NK-92 (cell line): Measurements from ENCODE around the gene GTF3C5.
"Not testable (repeated sequence)": the region's sequence is repeated elsewhere in the genome, so short reads cannot be mapped to it uniquely, and the experiment has no call there.

Experiments used
- DNase-seq: peaks from one replicate; lab custom pipeline; 2025; ENCODE audit not compliant: unreplicated experiment; lab: John Stamatoyannopoulos, UW

GTF3C5 gene

DNA sequence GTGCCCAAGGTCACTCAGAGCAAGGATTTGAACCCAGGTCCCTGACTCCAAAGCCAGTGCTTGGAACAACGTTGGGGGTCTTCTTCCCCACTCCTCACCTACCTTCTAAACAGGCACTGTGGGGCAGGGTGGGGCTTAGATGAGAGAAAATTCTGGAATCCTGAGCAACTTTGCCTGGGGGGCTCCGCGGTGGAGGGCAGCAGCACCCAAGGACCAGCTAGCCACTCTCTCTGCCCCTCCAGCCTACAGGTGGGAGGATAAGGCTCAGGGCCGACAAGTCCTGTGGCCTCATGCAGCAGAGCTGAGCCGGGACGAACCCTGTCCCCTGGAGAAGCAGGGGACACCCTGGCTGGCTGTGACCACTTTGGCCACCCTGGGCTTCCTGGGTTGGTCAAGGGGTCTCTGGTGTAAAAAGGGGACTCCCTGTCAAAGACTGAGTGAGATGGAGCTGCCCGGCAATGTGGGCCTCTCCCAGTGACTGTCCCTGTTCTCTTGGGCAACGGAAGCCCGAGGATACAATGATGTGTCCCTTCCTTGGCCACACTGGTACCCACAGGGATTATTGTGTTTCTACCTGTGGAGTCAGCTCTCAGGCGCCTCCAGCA is 57.5 kb downstream of the GTF3C5 start:
- DNase-seq, result no peak

DNA sequence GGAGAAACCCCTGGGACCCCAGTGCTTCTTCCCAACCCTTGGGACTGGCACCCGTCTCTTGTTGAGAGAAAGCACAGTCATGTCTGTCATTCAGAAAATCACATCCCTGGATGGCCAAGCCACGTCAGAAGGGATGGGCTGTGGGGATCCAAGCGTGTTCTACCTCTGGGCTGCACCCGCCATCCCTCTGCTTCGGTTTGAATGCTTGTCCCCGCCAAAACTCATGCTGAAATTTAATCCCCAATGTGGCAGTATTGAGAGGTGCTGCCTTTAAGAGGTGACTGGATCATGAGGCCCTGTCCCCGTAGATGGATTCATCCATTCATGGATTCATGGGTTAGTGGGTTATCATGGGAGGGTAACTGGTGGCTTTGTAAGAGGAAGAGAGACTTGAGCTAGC is 58.0 kb downstream of the GTF3C5 start:
- no peak for DNase-seq

DNA sequence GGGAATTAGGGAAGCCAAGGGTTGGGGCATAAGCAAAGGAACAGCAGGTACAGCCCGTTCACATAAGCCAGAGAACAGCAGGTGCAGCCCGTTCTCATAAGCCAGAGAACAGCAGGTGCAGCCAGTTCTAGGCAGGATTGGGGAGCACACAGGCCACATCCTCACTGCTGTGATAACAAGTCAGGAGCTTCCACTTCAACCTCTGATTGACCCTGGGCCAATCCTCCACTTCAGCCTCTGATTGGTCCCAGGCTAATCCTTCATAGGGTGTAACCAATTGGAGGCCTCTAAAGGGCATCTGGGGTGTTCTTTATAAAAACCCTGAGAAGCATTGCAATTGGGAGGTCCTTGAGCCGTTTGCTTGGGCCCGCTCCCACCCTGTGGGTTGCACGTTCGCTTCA is 58.5 kb downstream of the GTF3C5 start:
- DNase-seq, result no peak

DNA sequence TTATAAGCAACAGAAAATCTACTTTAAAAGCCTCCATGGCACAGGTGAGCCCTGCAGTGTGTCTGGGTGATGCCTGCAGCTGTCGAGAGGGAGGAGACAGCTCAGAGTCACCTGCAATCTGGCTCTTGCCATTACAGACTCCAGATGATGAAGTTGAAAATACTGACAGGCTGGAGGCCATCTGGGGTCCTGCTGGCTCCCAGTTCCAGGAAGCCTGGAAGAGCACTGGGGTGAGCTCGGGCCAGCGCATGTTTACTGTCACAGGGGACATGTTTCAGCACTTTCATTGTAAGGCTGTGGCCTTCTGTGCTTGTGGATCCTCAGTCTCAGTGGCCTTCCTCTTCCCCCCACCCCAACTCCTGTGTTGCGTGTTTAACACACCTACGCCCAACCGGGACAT is 59.4 kb downstream of the GTF3C5 start:
- no peak for DNase-seq

DNA sequence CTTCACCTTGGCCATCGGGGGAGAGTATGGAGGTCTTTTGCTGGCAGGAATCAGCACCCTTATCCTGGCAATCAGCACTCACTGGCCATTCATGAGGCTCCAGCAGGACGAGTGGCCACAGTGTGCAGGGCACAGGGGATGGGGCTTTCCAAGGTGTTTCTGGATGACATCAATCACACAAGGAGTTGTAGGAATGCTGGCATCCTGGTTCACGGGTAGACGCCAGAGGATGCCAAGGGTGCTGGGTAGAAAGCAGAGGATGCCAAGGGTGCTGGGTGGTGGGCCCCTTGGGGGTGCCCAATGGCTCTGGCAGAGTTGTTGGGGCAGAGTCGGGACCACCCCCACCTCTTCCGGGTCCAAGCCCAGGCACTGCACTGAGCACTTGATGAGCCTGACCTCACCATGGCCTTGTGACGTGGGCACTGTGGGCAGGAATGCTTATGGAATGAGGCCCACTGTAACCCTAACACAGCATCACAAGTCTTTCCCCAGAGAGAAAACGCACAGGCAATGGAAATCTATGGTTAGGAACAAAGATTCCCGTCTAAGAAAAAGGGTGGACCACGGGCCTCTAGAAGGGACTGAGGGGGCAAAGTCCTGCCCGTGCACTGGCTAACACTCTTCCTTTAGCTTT is 60.1 kb downstream of the GTF3C5 start:
- no peak for DNase-seq

DNA sequence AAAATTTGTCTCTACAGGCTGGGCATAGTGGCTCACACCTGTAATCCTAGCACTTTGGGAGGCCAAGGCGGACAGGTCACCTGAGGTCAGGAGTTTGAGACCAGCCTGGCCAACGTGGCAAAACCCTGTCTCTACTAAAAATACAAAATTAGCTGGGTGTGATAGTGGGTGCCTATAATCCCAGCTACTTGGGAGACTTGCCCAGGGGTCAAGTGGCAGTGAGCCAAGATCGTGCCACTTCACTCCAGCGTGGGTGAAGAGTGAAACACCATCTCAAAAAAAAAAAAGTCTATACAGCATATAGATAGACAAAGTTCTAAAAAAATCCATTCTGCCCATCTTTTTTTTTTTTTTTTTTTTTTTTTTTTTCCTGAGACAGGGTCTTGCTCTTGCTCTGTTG is 63.6 kb downstream of the GTF3C5 start:
- not testable (repeated sequence) for DNase-seq

DNA sequence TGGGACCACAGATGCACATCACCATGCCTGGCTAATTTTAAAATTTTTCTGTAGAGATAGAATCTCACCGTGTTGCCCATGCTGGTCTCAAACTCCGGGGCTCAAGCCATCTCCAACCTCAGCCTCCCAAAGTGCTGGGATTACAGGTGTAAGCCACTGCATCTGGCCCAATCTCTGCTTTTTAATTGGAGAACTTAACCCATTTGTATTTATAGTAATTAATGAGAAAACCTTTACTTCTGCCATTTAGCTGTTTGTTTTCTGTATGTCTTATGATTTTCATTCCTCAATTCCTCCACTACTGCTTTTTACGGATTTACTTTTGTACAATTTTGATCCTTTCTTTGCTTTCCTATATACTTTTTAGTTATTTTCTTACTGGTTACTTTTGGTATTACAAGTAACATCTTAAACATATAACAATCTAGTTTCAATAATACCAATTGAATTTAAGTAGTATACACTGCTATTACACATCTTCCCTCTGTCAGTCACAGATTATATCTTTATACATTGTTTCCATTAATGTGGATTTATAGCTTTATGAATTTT is 64.1 kb downstream of the GTF3C5 start:
- no peak for DNase-seq

DNA sequence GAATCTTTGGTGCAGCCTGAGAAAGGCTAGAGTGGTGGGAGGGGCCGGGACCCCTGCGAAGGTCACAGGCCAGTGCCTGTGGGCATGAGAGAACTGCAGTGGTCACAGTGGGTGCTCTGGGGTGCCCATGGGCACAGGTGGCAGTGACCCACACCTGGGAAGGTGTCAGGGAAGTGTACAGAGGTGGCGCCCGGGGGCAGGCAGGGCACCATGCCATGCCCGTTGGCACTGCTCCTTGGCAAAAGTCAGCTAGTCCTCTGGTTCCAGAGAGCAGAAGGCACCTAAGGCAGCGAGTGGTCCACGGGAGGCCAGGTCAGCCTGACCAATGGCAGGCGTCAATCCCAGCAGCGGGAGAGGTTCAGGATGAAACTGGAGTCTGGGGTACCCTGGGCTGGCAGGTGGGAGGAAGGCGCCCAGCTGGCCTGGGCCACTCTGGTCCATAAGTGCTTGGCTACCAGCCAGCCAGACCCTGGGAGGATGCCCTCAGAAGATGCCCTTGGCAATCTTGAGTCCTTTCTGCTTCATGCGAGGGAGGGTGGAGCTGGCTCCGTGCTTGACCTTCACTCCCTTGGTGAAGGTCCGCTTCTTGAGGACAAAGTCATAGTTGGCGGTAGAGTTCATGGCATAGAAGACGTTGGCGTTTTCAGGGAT is 67.4 kb downstream of the GTF3C5 start:
- no peak for DNase-seq

DNA sequence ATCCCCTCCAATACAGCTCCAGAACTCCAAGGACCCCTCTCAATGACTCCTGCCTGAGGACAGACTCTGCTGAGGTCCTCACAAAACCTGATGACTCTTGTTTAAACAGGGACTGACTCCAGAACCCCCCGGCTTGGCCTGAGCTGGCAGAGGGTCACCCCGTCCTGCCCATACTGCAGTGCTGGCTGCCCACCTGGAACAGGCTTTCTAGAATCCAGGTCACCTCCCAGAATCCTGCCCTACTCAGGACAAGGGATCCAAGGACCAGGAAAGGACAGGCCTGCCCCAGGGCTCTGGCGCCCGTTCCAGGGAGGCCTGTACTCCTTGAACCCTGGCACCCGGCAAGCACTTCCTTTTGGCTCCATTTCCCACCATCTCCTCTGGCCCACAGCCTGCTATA is 68.1 kb downstream of the GTF3C5 start:
- DNase-seq, result no peak

DNA sequence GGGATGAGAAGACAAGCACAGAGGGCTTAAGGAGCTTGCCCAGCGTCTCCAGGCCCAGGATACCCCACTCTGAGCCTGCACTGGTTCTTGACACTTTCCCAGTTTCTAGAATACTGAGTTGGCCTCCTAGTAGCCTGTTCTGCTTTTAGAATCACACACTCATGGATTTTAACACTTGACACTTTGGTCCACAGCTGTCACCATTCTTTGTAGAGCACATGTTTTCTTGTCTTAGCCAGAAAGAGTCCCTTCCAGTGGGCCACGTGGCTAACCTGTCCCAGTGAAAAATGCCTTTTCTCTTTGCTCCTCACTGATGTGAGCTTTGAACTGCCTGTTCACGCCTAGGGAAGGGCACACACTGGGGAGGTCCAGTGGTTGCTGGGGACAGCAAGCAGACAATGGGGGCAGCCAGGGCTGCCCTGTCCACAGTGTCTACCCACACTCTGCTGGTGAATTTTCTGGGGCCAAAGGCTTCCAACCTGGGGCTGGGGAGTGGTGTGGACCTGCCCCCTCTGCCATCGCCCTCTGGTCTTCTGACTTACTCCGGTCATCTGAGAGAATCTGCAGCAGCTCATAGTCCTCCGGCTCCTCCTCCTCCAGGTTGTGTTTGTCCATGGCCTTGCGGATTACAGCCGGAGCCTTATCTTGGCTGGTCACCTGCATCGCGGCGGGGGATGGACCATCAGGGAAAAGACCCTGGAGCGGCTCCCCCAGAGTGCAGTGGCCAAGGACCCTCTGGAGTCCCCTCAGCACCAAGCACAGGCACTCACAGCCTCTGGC is 69.1 kb downstream of the GTF3C5 start:
- DNase-seq, result no peak

DNA sequence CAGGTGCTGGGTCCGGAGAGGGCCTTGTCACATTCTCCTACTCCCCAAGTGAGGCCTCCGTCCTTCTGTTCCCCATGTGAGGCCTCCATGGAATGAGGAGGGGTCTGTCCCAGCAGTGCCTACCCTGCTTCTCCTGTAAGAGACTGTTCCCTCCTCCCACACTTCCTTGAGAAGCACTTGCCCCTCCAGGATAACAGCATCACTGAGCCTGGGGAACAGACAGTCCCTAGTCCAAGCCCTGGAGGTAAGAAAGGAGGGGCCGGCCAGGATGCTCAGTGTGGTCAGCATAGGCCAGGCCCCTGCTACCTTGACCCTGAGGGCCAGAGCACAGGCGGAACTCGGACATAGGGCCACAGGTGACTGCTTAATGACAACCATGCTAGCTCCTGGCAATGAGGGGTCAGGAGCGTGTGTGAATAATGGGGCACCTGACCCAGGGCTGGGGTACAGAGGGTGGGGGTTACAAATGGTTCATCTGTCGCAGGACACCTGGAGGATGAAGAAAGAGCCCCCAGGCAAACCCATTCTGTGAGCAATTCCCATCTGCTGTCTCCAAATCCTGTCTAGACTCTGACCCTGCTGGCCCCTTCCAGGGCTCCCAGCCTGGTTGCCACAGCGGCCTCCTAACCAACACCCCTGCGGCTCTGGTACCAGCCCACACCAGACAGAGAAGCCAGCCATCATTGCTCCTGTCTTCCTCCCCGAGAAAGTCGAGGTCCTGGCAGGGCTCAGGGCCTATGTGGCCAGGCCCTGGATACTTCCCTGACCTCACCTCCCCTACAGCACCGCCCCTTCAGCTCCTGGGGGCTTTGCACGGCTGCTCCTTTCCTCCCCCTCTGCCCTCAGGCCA is 69.9 kb downstream of the GTF3C5 start:
- DNase-seq, result no peak

DNA sequence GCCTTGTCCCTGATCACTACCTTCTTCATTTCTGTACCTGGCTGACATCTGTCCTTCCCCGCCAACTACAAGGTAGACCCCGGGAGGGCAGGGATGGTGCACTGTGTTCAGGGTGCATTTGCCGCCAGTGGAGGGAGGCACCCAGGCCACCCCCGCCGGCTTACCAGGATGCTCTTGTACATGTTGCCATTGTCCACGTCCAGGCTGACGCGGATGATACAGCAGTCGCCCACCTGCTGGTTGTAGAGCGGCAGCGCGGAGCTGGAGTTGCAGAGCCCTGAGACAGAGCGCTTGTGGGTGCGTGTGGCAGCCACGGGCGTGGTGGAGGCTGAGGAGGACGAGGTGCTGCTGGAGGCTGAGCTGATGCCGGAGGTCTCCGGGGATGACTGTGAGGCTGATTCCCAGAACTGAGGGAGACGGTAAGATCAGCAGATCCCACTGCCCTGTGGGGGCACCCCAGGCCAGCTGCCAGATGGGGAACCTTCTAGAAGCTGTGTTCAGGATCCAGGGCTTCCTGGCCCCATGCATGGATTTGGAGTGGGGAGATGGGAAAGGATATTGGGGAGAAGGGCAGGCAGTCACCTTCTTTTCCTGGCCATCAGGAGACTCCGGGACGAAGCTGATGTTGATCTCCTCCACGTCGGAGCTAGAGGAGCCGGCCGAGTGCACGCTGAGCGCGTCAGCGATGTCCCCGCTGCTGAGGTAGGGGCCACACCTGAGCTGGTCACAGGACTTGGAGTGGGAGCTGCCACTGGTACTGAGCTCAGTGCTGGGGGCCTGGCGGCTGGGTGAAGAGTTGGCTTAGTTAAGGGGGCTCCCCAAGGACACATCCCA is 70.8 kb downstream of the GTF3C5 start:
- DNase-seq, result no peak

DNA sequence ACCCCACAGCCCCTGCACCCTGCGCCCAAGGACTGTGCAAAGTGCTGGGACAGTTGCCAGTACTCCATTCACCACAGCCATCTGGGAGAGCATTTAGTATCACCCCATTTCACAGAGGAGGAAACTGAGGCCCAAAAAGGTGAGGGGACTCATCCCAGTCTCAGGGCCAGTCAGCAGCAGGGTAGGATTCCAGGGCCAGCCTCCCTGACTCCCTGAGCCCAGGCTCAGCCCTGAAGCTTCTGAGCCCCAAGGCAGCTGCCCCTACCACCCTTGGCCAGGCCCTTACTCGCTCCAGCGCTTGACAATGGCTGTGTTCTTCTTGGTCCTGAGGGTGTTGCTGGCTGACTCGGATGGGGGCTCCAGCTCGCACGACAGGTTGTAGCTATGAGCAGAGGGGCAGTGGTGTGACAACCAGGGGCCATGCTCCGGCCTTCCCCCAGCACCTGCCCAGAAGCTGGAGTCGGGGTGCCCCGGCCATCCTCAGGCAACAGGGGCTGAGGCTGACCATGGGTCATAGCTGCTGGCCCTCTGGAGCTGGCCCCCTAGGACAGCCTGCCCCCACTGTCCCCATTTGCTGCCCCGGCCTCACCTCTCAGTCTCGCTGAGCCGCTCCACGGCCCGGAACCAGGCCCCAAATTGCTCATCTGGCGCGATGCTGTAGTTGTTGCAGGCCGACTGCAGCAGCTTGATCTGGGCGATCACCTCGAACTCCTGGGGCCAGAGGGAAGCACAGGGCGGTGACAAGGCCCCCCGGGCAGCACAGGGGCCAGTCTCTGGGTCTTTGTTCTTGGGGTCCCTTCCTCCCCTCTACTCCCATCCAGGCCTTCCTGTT is 71.6 kb downstream of the GTF3C5 start:
- DNase-seq, result no peak

DNA sequence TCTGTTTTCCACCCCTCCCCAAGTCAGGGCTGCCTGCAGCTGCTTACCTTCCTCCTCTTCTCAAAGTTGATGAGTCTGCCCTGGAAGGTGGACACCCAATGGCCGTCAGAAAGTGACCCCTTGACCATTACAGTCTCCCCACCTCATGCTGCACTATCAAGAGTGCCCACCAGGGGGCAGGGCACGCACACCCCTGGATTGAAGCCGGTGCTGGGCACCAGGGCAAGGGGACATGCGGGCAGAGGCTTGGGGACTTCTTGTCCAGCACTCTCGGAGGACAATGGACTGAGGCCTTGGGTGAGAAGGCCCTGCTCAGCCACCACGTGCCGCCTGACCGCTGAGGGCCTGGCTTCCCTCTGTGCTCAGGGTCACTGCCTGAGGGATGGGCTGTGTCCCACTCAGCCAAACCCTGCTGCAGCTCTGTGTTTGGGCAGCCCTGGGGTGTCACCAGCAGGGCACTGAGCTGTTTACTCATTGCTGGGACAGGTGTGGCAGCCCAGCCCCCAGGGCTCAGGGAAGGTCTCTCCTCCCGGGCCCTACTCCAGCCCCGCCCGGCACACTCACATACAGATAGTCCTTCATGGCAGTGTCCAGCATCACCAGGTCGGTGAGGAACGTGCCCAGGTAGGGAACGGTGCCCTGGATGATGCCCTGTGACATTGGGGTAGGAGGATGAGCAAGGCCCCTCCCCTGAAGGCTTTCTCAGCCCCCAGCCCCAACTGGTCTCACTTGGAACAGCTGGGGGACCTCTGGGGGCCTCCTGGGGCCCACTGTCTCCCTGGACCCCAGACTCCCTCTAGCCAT is 72.6 kb downstream of the GTF3C5 start:
- no peak for DNase-seq

DNA sequence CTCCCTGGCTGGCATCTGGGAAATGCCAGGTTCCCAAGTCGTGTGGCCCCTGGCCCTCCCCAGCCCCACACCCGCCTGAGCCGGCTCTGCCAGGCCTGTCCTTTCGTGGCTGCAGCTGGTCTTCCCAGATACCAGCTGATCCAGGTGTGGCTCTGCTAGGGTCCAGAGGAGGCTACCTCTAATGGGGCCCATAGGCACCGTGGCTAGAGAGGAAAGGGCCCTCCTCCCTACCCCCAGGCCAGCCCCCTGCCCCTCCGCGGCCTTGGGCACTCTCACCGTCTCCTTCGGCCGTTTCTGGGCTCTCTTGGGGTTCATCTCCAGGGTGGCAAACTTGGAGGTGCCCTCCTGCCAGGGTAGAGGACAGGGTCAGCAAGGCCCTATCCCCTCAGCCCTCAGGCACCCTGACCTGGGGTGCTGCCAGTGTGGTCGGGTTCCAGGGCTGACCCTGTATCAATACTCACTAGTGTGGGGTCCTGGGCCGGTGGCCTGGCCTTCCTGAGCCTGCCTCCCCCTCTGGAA is 73.2 kb downstream of the GTF3C5 start:
- DNase-seq, result no peak

DNA sequence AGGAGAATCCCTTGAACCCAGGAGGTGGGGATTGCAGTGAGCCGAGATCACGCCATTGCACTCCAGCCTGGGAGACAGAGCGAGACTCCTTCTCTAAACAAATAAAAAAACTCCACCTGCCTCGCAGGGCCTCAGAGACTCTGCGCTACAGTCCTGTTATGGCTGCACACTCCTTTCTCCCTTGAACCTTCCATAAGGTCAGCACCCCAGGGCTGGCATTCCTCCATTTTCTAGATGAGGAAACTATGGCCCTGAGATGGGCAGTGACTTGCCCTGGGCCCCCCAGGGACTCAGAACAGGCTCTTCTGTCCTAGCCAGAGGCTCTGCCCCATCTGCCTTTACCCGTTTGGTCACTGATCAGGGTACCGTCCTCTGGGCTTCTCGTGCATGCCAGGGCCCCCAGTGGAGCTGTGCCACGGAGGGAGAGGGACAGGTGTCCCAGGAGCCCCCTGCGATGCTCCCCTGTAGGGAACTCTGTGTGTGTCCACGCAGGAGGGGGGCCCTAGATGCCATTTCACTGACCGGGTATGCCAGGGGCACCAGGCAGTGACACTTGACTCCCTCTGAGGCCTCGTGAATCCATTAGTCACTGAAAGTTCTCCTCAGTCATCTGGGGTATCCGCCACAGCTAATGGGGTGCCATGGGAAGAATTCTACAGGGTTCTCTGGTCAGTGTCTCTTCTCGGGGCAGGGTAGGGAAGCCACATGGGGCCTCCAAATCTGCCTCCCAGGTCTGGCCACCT is 74.1 kb downstream of the GTF3C5 start:
- no peak for DNase-seq

DNA sequence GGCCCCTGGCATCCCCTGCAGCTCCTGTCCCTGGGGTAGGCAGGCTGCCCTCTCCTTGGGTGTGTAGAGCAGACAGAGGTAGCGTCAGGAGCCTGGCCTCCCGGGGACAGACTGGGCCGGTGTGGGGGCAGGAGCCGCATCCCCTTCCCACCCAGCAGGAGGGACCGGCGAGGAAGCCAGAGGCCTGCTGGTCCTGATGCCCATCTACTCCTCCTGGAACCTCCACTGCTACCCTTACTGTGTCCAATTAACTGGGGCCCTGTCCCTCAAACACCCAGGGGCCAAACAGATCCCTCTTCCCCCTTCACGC is 74.6 kb downstream of the GTF3C5 start:
- no peak for DNase-seq
